LNCAP (cell line): Measurements from ENCODE around the gene LIPG.

Experiments used
- CTCF ChIP-seq: fragments of 450-650 bp; IDR thresholded peaks from 2 replicates; pipeline ENCODE4 v1.5.1; 2017; ENCODE audit warnings: mild to moderate bottlenecking

Gene LIPG

GRCh38 chr18:49524349-49524748, 37.5 kb upstream of the LIPG start:
- TF ChIP-seq CTCF = no peak

DNA sequence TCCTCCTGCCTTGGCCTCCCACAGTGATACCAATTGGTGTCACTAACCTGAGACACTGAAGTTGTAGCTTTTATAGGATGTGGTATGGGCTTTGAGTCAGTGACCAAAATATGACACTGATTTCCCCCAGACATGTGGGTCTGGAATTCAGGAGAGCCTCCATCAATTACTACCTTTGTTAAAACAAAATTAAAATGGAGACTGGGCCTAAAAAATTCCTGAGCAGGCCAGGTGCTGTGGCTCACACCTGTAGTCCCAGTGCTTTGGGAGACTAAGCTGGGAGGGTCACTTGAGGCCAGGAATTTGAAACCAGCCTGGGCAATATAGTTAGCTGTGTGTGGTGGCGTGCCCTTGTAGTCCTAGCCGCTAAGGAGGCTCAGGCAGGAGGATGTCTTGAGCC, 36.9 kb upstream of the LIPG start:
- no peak for TF ChIP-seq CTCF

- TF ChIP-seq CTCF = no peak
Measured at GRCh38 chr18:49525981-49526380, 35.9 kb upstream of the LIPG start.

- no peak for TF ChIP-seq CTCF
Measured at GRCh38 chr18:49527631-49528327, 34.1 kb upstream of the LIPG start.

DNA sequence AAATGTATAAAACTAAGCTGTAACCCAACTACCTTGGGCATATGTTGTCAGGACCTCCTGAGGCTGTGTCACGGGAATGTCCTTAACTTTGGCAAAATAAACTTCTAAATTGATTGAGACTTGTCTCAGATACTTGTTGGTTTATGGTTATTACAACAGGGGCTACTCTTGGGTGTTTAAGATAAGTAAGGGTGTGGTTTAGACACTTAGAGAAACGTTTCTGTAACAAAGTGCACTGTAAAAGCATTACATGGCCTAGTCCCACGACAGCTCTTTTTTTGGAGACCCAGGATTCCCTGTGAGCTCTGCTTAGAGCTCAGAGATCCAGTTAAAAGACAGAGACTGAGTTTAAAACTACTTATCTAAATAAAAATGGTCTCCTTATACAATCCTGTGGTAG, 32.3 kb upstream of the LIPG start:
- no peak for TF ChIP-seq CTCF

- TF ChIP-seq CTCF = no peak
Measured at GRCh38 chr18:49531678-49532153, 30.1 kb upstream of the LIPG start.

GRCh38 chr18:49534846-49535601, 26.8 kb upstream of the LIPG start:
- no peak for TF ChIP-seq CTCF
